GM12873 (cell line): ENCODE data around the gene FPGS.
A peak's percentile ranks its signal among the peaks of the same experiment; 100 is the strongest.

Experiments
- TF ChIP-seq, protein P1 (sequence below): IDR thresholded peaks from 2 replicates; pipeline ENCODE4 v1.5.1; 2012; ENCODE audit warnings: low read depth, mild to moderate bottlenecking, moderate library complexity, low read length, control low read depth; ENCODE audit not compliant: insufficient read depth; ENCODE audit errors: missing control alignments

FPGS gene

DNA sequence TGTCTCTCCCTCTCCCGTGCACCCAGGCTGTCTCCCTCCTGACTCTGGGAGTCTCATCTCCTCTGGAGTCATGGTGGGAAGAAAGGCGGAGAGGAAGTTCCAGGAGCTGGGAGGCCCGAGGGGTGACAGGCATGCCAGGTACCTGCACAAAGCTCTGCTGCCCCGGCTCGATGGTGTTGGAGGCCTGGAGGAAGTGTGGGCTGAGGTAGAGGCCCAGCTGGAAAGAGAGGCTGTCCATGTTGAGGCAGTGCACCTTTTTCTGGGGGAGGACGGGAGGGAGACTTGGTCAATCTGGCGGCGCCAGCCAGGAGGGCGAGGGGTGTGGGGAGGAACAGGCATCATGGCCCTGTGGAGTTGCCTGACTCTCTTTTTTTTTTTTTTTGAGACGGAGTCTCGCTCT lies 15.9 kb downstream of the FPGS start:
- TF ChIP-seq, protein P1, sequence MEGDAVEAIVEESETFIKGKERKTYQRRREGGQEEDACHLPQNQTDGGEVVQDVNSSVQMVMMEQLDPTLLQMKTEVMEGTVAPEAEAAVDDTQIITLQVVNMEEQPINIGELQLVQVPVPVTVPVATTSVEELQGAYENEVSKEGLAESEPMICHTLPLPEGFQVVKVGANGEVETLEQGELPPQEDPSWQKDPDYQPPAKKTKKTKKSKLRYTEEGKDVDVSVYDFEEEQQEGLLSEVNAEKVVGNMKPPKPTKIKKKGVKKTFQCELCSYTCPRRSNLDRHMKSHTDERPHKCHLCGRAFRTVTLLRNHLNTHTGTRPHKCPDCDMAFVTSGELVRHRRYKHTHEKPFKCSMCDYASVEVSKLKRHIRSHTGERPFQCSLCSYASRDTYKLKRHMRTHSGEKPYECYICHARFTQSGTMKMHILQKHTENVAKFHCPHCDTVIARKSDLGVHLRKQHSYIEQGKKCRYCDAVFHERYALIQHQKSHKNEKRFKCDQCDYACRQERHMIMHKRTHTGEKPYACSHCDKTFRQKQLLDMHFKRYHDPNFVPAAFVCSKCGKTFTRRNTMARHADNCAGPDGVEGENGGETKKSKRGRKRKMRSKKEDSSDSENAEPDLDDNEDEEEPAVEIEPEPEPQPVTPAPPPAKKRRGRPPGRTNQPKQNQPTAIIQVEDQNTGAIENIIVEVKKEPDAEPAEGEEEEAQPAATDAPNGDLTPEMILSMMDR, result no peak

DNA sequence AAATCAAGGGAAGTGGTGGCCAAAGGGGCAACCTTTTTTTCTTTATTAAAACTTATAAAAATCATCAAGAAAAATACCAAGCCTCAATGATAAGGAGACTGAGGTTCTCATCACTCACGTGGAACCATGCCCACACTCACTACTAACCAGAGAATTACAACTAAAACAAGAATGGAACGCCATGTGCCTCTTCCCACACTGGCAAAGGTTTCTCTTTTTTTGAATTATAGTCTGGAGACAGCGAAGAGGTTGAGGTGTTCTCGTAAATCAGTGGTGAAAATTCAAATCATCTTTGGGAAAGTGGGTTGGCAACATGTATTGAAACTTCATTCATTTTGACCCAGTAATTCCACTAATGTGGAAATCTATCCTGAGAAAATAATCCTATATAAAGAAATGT lies 19.4 kb downstream of the FPGS start:
- TF ChIP-seq, protein P1, result no peak

DNA sequence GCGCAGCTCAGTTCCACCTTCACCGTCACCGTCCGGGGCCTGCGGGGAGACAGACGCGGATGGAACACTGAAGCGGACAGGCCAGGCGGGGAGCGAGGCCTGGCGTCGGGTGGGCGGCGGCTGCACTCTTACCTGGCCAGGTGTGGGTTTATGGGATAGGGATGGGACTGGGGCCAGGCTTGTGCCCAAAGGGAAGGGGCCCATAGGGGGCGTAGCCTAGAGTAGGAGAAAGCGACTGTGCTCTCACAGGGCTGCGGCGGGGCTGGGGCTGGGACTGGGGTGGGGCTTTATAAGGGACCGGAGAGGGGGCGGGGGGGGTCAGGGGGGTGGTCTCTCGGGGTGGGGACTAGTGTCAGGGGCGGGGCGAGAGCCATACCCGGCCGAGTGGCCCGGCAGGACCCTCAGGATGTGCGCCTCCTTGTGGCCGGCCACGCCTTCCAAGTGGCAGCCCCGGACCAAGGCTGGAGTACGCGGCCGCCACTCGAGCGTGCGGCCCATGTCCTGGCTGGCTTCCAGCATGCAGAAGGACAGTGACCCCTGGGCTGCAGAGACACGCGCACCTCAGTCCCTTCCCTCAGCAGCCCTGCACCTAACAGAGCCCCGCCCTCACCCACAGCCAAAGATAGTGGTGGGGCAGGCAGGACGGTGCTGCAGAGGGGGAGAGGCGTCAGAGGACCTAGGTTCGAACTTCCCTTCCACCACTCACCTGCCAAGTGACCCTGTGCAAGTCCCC lies 22.8 kb downstream of the FPGS start:
- TF ChIP-seq, protein P1, result peak; percentile 27

DNA sequence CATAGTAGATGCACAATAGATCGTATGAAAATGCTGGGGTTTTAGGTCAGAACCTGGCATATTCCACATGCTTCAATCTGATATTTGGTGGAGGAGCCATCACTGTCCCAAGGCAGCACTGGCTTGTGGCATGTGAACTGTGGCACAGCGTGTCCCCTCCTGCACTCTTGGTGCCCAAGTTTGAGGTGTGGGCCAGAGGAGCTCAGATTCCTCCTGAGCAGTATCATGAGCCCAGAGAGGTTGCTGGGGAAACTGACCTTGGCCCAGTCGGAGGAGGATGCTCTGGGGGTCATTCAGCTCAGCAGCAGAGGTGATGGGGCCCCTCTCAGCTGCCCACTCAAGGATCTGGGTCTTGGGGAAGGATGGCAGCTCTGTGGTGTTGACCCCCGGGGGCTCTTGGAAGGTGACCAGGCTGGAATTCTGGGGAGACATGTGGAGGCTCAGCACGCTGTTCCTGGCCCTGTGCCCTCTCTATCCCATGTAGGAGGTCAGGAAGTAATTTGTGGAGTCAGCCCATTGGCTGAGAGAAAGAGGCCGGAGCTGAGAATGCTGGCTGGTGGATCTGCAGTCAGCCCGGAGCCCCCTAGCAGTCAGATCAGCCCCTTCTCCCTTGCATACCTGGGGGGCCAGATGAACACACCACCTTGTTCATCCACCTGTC lies 23.7 kb downstream of the FPGS start:
- TF ChIP-seq, protein P1, result no peak

DNA sequence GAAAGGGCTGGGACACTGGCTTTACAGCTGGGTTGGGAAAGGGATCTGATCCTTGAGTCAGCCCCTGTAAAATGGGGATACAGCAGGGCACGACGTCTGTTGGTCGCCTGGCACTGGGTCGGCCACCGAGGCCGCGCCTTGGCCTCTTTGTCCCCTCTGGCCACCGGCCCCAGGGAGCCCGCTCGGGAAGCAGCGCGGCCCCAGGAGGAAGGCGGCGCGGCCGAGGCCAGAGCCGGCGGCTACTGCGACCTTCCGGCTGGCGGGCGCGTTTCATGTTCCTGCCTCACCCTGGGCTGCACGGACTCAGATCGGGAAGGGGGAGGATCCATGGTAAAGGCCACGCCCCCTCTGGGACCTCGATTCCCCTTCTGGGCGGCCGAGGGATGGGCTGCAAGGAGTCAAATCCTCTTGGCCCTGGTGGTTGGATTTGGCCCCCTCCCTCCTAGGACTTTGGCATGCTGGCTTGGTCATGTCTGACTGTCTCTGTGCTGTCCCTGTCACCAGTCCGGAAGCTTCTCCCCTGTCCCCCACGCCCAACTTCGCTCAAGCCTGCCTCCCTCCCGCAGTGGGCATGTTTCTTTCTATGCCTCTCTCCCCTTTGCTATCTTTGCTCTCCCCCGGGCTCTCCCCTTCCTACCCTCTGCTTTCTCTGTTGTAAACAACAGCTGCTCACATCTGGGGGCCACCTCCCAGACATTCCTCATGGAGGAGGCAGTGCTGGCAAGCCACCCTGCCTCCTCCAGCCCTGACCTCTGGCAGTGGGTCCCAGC lies 25.8 kb downstream of the FPGS start:
- TF ChIP-seq, protein P1, result no peak

DNA sequence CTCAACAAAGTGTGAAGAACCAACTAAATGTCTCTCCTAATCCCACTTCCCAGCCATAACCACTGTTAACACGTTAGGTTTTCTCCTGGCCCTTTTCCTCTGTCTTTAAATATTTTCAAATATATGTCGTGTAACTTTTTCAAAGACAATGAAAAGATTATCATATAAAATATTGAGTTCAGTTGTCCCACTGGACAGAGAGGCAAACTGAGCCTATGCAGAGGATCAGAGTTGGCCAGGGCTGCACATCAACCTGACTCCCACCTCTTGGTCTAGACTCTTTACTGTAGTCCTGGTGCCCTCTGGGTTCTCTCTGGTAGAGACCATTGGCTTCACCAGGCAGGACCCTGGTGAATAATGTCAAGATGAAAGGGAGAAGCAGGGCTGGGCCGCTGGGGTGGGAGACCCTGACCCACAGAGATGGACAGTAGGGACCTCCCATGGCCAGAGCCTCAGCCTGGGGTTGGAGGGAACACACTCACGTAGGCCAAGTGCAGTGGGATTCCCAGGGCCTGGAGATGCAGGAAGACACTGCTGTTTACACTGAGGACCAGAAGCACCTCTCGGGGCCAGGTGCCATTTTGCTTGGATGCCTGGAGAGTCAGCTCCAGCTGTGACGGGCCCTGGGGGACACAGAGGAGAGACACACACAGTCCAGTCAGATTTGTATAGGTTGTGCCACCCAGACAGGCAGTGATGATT lies 26.7 kb downstream of the FPGS start:
- TF ChIP-seq, protein P1, result no peak
